Endodermal cell (in vitro differentiated cells): ENCODE results near the gene ITGA2. TPM values are rescaled to one million over a fixed set of nuclear protein-coding genes. Genes with fewer than 3 reads are reported as not detected.
A peak's percentile ranks its signal among the peaks of the same experiment; 100 is the strongest.

Experiments
- DNase-seq: peaks from one replicate; pipeline ENCODE4 v3.0.0-alpha.2; 2017
- H3K27ac ChIP-seq: 2 replicates; pipeline ENCODE4 v1.5.1; 2013; ENCODE audit warnings: mild to moderate bottlenecking, low read depth, low read length, moderate library complexity
- H3K27me3 ChIP-seq: 2 replicates; pipeline ENCODE4 v1.6.1; 2013; ENCODE audit warnings: mild to moderate bottlenecking, low read length, moderate library complexity; ENCODE audit not compliant: insufficient read depth, control insufficient read depth, poor library complexity, severe bottlenecking
- H3K36me3 ChIP-seq: 2 replicates; pipeline ENCODE4 v1.7.0; 2013; ENCODE audit warnings: mild to moderate bottlenecking, low read length, moderate library complexity; ENCODE audit not compliant: control insufficient read depth, insufficient read depth
- H3K4me1 ChIP-seq: one replicate; pipeline ENCODE4 v1.7.0; 2013; ENCODE audit warnings: low read length; ENCODE audit not compliant: control insufficient read depth, insufficient read depth
- H3K4me3 ChIP-seq: 2 replicates; pipeline ENCODE4 v1.5.1; 2013; ENCODE audit warnings: mild to moderate bottlenecking, low read length, moderate library complexity
- H3K9ac ChIP-seq: 2 replicates; pipeline ENCODE4 v1.6.1; 2013; ENCODE audit warnings: mild to moderate bottlenecking, low read length, moderate library complexity; ENCODE audit not compliant: poor library complexity, severe bottlenecking; ENCODE audit errors: extremely low read depth
- H3K9me3 ChIP-seq: 2 replicates; pipeline ENCODE4 v1.6.1; 2013; ENCODE audit warnings: mild to moderate bottlenecking, low read length, moderate library complexity; ENCODE audit not compliant: control insufficient read depth
- H3K27ac Mint-ChIP-seq: 2 replicates; pipeline ENCODE4 v1.8.0; 2020; ENCODE audit warnings: mixed read lengths
- H3K27me3 Mint-ChIP-seq: 2 replicates; pipeline ENCODE4 v1.8.0; 2021; ENCODE audit warnings: mild to moderate bottlenecking, mixed read lengths; ENCODE audit not compliant: insufficient read depth
- H3K36me3 Mint-ChIP-seq: 2 replicates; pipeline ENCODE4 v1.8.0; 2020; ENCODE audit warnings: low read depth, mixed read lengths
- H3K4me1 Mint-ChIP-seq: 2 replicates; pipeline ENCODE4 v1.8.0; 2020; ENCODE audit warnings: mixed read lengths
- H3K4me3 Mint-ChIP-seq: 2 replicates; pipeline ENCODE4 v1.8.0; 2020; ENCODE audit warnings: mild to moderate bottlenecking, moderate library complexity, mixed read lengths
- H3K9me3 Mint-ChIP-seq: 2 replicates; pipeline ENCODE4 v1.8.0; 2020; ENCODE audit warnings: mild to moderate bottlenecking, mixed read lengths
- CTCF ChIP-seq: fragments of 200-600 bp; sonication (generic); conservative IDR thresholded peaks from 2 replicates; pipeline ENCODE4 v1.5.0; 2021; ENCODE audit warnings: antibody characterized with exemption, mild to moderate bottlenecking
- WGBS, 2 experiments: methylation state at CpG; one replicate each; pipeline versions ENCODE4 v1.1.5 to v1.1.7; 2013; ENCODE audit warnings: missing lambda C conversion rate in 2 of 2, mixed read lengths in 1 of 2; ENCODE audit not compliant: insufficient coverage in 1 of 2, insufficient read length in 1 of 2; 5-methylcytosine and 5-hydroxymethylcytosine counted together
- total RNA-seq, 2 donors: library from RNA; stranded (reverse); fragmentation: NEBNext Ultra II Directional in 1 of 2; extraction: Animal tissue kit (Norgen Biotek cat#: 25700) in 1 of 2; gene quantifications; 2 replicates in 1 of 2; 3 replicates in 1 of 2; pipeline ENCODE4 v1.2.1, GENCODE V29; 2021

The ITGA2 gene
- total RNA-seq, 2 donors from 2014 or later, result 1.3 to 4.0 TPM

- Histone ChIP-seq H3K9ac (no peak overlapping the region), H3K27ac (no peak overlapping the region), H3K9me3 (no peaks in the 10 kb centered on the region), H3K36me3 (no peaks in the 10 kb centered on the region), H3K4me1 (no peaks in the 10 kb centered on the region), H3K27me3 (no peaks in the 10 kb centered on the region), H3K4me3 (no peak overlapping the region)
- Mint-ChIP-seq H3K27ac (no peak overlapping the region), H3K4me1 (no peaks in the 10 kb centered on the region), H3K9me3 (no peaks in the 10 kb centered on the region), H3K27me3 (no peaks in the 10 kb centered on the region), H3K36me3 (no peaks in the 10 kb centered on the region), H3K4me3 (no peak overlapping the region)
- peak; percentile 83 for DNase-seq
- WGBS, 2 experiments, result 43 to 44% methylated on average over 1 of the region's 1 CpG
- peak; percentile 85 for TF ChIP-seq CTCF
Measured at GRCh38 chr5:52948418-52949076, 40.6 kb upstream of the ITGA2 start.

GRCh38 chr5:52950686-52951085 is 38.5 kb upstream of the ITGA2 start:
- Mint-ChIP-seq H3K4me1 (no peaks in the 10 kb centered on the region), H3K4me3 (no peak overlapping the region), H3K36me3 (no peaks in the 10 kb centered on the region), H3K9me3 (no peaks in the 10 kb centered on the region), H3K27me3 (no peaks in the 10 kb centered on the region), H3K27ac (no peak overlapping the region)
- Histone ChIP-seq H3K9ac (no peak overlapping the region), H3K36me3 (no peaks in the 10 kb centered on the region), H3K4me3 (no peak overlapping the region), H3K4me1 (no peaks in the 10 kb centered on the region), H3K27ac (no peak overlapping the region), H3K9me3 (no peaks in the 10 kb centered on the region), H3K27me3 (no peaks in the 10 kb centered on the region)
- TF ChIP-seq CTCF, result no peak
- no peak for DNase-seq
- 93 to 100% methylated on average over 1 to 3 of the region's 3 CpGs for WGBS, 2 experiments

- Histone ChIP-seq H3K9ac (no peak overlapping the region), H3K9me3 (no peaks in the 10 kb centered on the region), H3K36me3 (no peaks in the 10 kb centered on the region), H3K4me3 (no peak overlapping the region), H3K27ac (no peak overlapping the region), H3K4me1 (no peaks in the 10 kb centered on the region), H3K27me3 (no peaks in the 10 kb centered on the region)
- Mint-ChIP-seq H3K27ac (no peak overlapping the region), H3K9me3 (no peaks in the 10 kb centered on the region), H3K36me3 (no peaks in the 10 kb centered on the region), H3K4me1 (no peaks in the 10 kb centered on the region), H3K27me3 (no peaks in the 10 kb centered on the region), H3K4me3 (no peak overlapping the region)
- no peak for DNase-seq
- WGBS, 2 experiments, result 96 to 100% methylated on average over 1 of the region's 1 CpG
- TF ChIP-seq CTCF, result no peak
Measured at GRCh38 chr5:52952483-52952882, 36.7 kb upstream of the ITGA2 start.
